RWPE2 (cell line): ENCODE measurements around the gene DGKZ.

ENCODE experiments used
- ATAC-seq: fragments of 200-7000 bp; cut with Tn5 transposase; 3 replicates; pipeline ENCODE4 v1.9.1; 2021; ENCODE audit warnings: low read depth
- DNase-seq: peaks from one replicate; pipeline ENCODE4 v3.0.0-alpha.2; 2020; ENCODE audit warnings: low spot score
- H3K27ac ChIP-seq: fragments of 450-650 bp; 2 replicates; pipeline ENCODE4 v1.5.1; 2017; ENCODE audit warnings: mild to moderate bottlenecking; ENCODE audit not compliant: poor library complexity, severe bottlenecking
- H3K27me3 ChIP-seq: fragments of 250-450 bp; sonication (Bioruptor Pico); 2 replicates; pipeline ENCODE4 v1.5.1; 2021; ENCODE audit warnings: mild to moderate bottlenecking, moderate library complexity; ENCODE audit not compliant: insufficient read depth, poor library complexity, severe bottlenecking
- H3K36me3 ChIP-seq: fragments of 250-450 bp; sonication (Bioruptor Pico); 2 replicates; pipeline ENCODE4 v1.5.1; 2020; ENCODE audit warnings: low read depth, mild to moderate bottlenecking, moderate library complexity
- H3K4me1 ChIP-seq: fragments of 250-450 bp; sonication (Bioruptor Pico); 2 replicates; pipeline ENCODE4 v1.5.1; 2021; ENCODE audit warnings: mild to moderate bottlenecking, moderate library complexity; ENCODE audit not compliant: insufficient read depth, poor library complexity, severe bottlenecking
- H3K4me3 ChIP-seq: fragments of 250-450 bp; sonication (Bioruptor Pico); 2 replicates; pipeline ENCODE4 v1.5.1; 2021; ENCODE audit warnings: mild to moderate bottlenecking, moderate library complexity; ENCODE audit not compliant: severe bottlenecking
- H3K9me3 ChIP-seq: fragments of 250-450 bp; sonication (Bioruptor Pico); 2 replicates; pipeline ENCODE4 v1.5.1; 2021; ENCODE audit warnings: mild to moderate bottlenecking, moderate library complexity; ENCODE audit not compliant: severe bottlenecking
- TF ChIP-seq, protein P1 (sequence below): fragments of 450-650 bp; IDR thresholded peaks from one replicate; pipeline ENCODE4 v1.5.1; 2017; ENCODE audit warnings: mild to moderate bottlenecking, moderate library complexity; ENCODE audit not compliant: poor library complexity, severe bottlenecking

Gene DGKZ

DNA sequence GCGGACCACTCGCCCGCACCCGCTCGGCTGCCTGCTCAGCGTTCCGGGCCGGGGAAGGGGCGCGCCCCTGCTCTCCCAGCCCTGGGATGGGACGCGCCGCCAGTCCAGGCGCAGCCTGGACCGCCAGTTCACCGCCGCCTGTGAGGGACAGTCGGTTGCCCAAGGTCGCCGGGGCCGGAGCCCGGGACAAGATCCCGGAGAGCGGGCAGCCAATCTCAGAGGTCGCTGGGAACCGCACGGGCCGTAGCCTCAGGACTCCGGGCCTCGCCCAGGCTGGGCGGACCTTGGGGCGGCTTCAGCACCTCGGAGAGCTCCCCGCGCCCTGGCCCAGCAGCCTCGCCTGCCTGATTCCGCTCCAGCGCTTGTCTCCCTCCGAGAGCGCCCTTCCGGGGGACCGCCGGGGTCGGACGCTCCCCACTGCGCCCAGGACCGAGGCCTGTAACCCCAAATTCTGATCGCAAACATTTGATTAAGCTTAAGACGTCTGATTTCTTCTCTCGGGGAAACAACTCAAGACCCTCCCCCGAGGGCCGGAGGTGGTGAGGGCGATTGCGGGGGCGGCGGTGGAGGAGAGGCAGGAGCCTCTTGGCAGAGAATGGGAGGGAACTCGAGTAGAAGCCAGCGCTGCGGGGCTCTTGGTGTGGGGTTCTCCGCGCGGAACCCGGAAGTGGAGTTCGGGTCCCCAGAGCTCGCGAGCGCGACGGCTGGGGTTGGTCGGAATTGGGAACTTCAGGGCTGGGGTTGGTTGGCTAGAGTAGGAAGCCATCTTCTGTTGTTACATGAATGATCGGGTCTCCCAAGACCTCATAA, 45.4 kb downstream of the DGKZ start:
- Histone ChIP-seq H3K36me3 (no peaks in the 10 kb centered on the region), H3K27me3 (peaks cover 35% of the 10 kb centered on the region), H3K4me1 (no peaks in the 10 kb centered on the region), H3K27ac (no peak overlapping the region), H3K9me3 (no peaks in the 10 kb centered on the region), H3K4me3 (peak overlapping the region; percentile 40)
- DNase-seq, result peak; percentile 76
- ATAC-seq, result peak; percentile 73
- TF ChIP-seq, protein P1, sequence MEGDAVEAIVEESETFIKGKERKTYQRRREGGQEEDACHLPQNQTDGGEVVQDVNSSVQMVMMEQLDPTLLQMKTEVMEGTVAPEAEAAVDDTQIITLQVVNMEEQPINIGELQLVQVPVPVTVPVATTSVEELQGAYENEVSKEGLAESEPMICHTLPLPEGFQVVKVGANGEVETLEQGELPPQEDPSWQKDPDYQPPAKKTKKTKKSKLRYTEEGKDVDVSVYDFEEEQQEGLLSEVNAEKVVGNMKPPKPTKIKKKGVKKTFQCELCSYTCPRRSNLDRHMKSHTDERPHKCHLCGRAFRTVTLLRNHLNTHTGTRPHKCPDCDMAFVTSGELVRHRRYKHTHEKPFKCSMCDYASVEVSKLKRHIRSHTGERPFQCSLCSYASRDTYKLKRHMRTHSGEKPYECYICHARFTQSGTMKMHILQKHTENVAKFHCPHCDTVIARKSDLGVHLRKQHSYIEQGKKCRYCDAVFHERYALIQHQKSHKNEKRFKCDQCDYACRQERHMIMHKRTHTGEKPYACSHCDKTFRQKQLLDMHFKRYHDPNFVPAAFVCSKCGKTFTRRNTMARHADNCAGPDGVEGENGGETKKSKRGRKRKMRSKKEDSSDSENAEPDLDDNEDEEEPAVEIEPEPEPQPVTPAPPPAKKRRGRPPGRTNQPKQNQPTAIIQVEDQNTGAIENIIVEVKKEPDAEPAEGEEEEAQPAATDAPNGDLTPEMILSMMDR, result peak; percentile 0

DNA sequence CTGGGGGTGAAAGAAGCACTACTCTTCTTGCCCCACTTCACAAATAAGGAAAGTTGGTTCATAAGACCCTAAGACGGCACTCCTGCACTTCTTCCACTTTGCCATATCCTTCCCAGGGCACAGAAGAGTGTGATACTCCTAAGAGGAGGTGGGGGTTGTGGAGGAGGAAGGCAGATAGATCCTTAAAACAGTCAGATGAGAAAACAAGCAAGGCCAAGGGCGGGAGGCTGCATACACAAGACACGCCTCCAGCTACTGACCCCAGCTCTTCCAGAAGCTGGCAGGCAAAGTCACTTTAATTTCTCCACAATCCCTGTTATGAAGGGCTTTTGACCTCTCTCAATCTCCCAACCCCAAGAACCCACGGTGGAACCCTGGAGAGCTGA, 46.0 kb downstream of the DGKZ start:
- DNase-seq, result no peak
- no peaks in the 10 kb centered on the region for H3K4me1 ChIP-seq
- no peak for ATAC-seq
- TF ChIP-seq, protein P1, result no peak
- no peaks in the 10 kb centered on the region for H3K36me3 ChIP-seq
- H3K9me3 ChIP-seq, result no peaks in the 10 kb centered on the region
- H3K27ac ChIP-seq, result no peak overlapping the region
- peaks cover 35% of the 10 kb centered on the region for H3K27me3 ChIP-seq
- H3K4me3 ChIP-seq, result no peak overlapping the region

DNA sequence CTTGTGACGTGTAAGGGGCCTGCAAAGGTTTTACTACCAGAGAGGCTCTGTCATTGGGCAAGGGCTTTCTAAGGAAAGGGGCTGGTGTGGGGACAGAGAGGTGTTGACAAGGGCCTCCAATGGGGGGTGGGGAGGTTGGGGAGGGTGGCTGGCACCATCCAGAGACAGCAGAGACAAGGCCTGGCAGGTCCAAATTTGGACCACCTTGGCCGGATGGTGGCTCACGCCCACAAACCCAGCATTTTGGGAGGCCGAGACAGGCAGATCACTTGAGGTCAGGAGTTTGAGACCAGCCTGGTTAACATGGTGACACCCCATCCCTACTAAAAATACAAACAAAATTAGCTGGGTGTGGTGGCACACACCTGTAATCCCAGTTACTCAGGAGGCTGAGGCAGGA, 46.5 kb downstream of the DGKZ start:
- H3K36me3 ChIP-seq, result no peaks in the 10 kb centered on the region
- no peaks in the 10 kb centered on the region for H3K9me3 ChIP-seq
- H3K4me1 ChIP-seq, result no peaks in the 10 kb centered on the region
- no peak overlapping the region for H3K27ac ChIP-seq
- H3K27me3 ChIP-seq, result peaks cover 30% of the 10 kb centered on the region
- TF ChIP-seq, protein P1, result no peak
- DNase-seq (no peak), ATAC-seq (no peak)
- H3K4me3 ChIP-seq, result no peak overlapping the region

DNA sequence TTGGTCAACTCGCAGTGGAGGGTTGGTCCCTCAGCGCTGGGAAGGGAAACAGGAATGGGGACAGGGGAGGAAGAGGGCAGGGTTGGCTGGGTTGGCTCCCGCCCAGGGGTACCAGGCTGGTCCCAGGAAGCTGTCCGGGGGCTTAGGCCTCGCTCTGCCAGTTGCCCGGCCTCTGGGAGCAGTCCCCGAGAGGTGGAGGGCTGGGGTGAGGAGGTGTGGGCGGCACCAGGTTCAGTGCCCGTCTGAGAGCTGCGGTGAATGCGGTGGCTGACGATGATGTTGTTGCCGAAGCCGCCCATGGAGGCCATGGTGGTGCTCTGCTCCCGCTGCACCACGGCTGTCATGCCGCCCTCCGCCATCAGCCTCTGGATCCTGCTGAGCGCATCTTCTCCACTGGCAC, 50.3 kb downstream of the DGKZ start:
- Histone ChIP-seq H3K36me3 (0 out of 2 replicates have a peak, but pooled peaks cover under 1% of the 10 kb centered on the region), H3K27ac (no peak overlapping the region), H3K4me3 (no peak overlapping the region), H3K4me1 (no peaks in the 10 kb centered on the region), H3K9me3 (no peaks in the 10 kb centered on the region), H3K27me3 (no peaks in the 10 kb centered on the region)
- TF ChIP-seq, protein P1, result no peak
- DNase-seq (no peak), ATAC-seq (no peak)
